Measurements from ENCODE around the gene PTCD2.

GRCh38 chr5:72281764-72282499, 38.2 kb upstream of the PTCD2 start:
- TF ChIP-seq CTCF (conservative IDR thresholded peaks at IDR 0.05; ENCODE audit: low read length) (no peak), EZH2phosphoT487 (IDR thresholded peaks at IDR 0.05; ENCODE audit: borderline replicate concordance) (no peak)
